Fibroblast of mammary gland (primary cell): ENCODE data around the gene HIPK2.

Experiments
- DNase-seq: peaks from one replicate; pipeline ENCODE4 v3.0.0-alpha.2; 2010; ENCODE audit warnings: low read depth
- H3K4me3 ChIP-seq: 2 replicates; pipeline ENCODE4 v1.5.1; 2011; ENCODE audit warnings: low read depth, mild to moderate bottlenecking, low read length, moderate library complexity; ENCODE audit not compliant: control insufficient read depth
- TF ChIP-seq, protein P1 (sequence below): conservative IDR thresholded peaks from 2 replicates; pipeline ENCODE4 v1.5.1; 2011; ENCODE audit warnings: low read depth, low read length, inconsistent platforms; ENCODE audit not compliant: control insufficient read depth, insufficient read depth

The HIPK2 gene

DNA sequence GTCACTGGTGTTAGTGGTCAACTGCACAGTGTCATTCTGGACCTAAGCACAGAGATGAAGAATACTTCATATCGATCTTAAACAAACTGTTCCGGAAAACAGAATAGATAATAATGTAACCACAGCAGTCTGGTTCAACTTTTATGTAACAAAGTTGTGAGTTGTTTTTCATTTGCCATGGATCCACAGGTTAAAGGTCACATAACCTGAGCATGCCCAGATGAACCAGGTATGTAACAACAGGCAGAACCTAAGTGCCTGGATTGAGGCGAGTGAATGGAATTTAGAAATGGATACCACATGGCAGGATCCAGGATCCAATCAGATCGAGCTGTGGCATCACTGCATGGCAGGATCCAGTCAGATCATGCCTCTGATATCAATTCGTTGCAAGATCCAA, 167.2 kb downstream of the HIPK2 start:
- H3K4me3 ChIP-seq: no peak overlapping the region
- TF ChIP-seq, protein P1, sequence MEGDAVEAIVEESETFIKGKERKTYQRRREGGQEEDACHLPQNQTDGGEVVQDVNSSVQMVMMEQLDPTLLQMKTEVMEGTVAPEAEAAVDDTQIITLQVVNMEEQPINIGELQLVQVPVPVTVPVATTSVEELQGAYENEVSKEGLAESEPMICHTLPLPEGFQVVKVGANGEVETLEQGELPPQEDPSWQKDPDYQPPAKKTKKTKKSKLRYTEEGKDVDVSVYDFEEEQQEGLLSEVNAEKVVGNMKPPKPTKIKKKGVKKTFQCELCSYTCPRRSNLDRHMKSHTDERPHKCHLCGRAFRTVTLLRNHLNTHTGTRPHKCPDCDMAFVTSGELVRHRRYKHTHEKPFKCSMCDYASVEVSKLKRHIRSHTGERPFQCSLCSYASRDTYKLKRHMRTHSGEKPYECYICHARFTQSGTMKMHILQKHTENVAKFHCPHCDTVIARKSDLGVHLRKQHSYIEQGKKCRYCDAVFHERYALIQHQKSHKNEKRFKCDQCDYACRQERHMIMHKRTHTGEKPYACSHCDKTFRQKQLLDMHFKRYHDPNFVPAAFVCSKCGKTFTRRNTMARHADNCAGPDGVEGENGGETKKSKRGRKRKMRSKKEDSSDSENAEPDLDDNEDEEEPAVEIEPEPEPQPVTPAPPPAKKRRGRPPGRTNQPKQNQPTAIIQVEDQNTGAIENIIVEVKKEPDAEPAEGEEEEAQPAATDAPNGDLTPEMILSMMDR: no peak

DNA sequence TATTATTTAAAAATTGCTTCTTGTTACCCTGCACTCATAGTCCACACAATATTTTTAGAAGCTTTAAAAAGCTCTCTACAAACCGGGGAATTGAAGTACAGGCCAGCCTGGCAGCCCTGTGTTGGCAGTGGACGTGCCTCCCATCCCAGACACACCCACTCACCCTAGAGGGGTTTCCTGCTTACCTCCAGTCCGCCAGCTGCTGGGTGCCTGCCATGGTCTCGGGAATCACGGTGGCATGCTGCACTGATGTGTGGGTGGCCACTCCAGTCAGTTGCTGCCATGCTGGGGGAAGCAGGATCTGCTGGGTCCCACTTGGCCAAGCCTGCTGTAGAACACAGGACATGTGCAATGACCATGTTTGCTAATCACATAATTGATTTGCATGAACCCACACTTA, 173.9 kb downstream of the HIPK2 start:
- no peak overlapping the region for H3K4me3 ChIP-seq
- no peak for DNase-seq
- TF ChIP-seq, protein P1: no peak

More for the DNA sequence above, 167.2 kb downstream of the HIPK2 start:
- DNase-seq: no peak

DNA sequence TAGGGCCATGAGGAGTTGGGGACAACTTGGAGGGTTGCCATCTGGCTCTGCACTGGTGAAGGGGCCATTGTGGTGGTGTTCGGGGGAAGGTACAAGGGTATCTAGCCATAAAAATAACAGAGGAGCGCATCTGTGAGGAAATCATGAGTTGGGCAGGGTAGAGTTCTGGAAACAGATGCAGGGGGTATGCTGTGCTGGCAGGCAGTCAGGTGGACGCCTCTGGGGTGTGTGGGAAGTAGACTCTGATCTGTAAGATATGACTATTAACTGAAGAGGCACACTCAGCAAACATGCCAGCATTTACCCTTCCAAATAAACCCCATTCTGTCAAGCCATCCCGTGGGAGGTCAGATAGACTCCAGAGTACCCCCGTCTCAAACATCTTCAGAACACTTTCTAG, 174.5 kb downstream of the HIPK2 start:
- no peak overlapping the region for H3K4me3 ChIP-seq
- TF ChIP-seq, protein P1: no peak
- no peak for DNase-seq

- no peak overlapping the region for H3K4me3 ChIP-seq
- DNase-seq: peak; percentile 50
- TF ChIP-seq, protein P1: peak; percentile 54
These were observed 175.6 kb downstream of the HIPK2 start for GRCh38 chr7:139602143-139602722.

DNA sequence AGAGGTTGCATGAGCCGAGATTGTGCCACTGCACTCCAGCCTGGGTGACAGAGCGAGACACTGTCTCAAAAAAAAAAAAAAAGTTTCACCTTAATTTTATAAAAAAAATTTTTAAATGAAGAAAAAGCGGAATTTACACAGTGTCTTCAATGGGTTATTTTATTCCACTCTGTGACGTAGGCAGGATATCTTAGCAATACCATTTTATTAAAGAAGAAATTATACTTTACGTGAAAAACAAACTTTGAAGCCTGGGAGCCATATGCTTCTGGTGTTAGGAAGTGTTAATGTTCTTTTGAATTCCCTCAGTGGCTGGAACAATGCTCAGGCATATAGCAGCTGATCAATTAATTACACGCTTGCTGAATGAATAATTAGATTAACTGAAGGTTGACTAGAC, 176.6 kb downstream of the HIPK2 start:
- no peak for DNase-seq
- no peak overlapping the region for H3K4me3 ChIP-seq
- TF ChIP-seq, protein P1: no peak

DNA sequence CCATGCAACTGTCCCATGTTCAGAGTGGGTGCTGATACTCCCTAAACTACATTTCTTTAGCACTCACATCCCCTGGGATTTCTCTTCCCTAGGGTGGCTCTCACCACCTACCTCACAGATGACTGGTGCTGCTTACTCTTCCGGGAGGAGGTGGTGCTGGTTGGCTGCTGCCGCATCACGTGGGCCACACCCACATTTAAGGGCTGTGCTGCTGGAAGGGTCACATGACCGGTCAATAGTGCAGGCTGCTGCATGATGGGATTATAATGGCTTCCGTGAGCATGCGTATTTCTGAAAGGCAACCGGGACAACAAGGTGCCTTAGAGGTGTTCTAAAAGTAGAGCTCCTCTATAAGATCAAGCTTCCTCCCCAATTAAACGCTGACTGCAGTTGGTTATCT, 177.5 kb downstream of the HIPK2 start:
- H3K4me3 ChIP-seq: no peak overlapping the region
- DNase-seq: no peak
- TF ChIP-seq, protein P1: no peak

- no peak overlapping the region for H3K4me3 ChIP-seq
- TF ChIP-seq, protein P1: no peak
- no peak for DNase-seq
These were observed 179.2 kb downstream of the HIPK2 start for GRCh38 chr7:139598642-139599041.
